IMR-90 (cell line): ENCODE results near the gene RLN2. TPM values are rescaled to one million over a fixed set of nuclear protein-coding genes. Genes with fewer than 3 reads are reported as not detected.

Experiments used
- ATAC-seq: fragments of 200-7000 bp; cut with Tn5 transposase; 2 replicates; pipeline ENCODE4 v1.9.1; 2020; ENCODE audit warnings: low read depth, mild to moderate bottlenecking, moderate library complexity
- BruUV-seq: library from RNA; stranded (reverse); fragments of 400-500 nt; replicated peaks from 2 replicates; lab custom pipeline; 2021; lab: Mats Ljungman, UMichigan
- CTCF ChIA-PET: fragments of 300-600 bp; formaldehyde crosslinking; extraction: SDS; loops from one replicate; lab custom pipeline; 2021; ENCODE audit warnings: antibody characterized with exemption; lab: Yijun Ruan, JAX
- POLR2A ChIA-PET: fragments of 300-600 bp; sonication (Branson Sonifier 250); formaldehyde crosslinking; loops from one replicate; lab custom pipeline; 2022; ENCODE audit warnings: antibody characterized with exemption; ENCODE audit not compliant: unreplicated experiment; lab: Charles Lee
- DNase-seq: peaks from one replicate; pipeline ENCODE4 v3.0.0; 2013
- H2AFZ ChIP-seq: replicated peaks from 2 replicates; pipeline ENCODE3; 2013; ENCODE audit warnings: low read length, mild to moderate bottlenecking; ENCODE audit not compliant: poor library complexity
- H2AK5ac ChIP-seq: 2 replicates; pipeline ENCODE4 v1.6.1; 2013; ENCODE audit warnings: low read depth, low read length, inconsistent platforms
- H2AK9ac ChIP-seq: replicated peaks from 2 replicates; pipeline ENCODE3; 2013; ENCODE audit warnings: mild to moderate bottlenecking, low read depth, low read length, moderate library complexity; ENCODE audit not compliant: poor library complexity
- H2BK120ac ChIP-seq: 2 replicates; pipeline ENCODE4 v1.6.1; 2013; ENCODE audit warnings: low read depth, low read length, inconsistent platforms
- H2BK15ac ChIP-seq: 3 replicates; pipeline ENCODE4 v1.6.1; 2013; ENCODE audit warnings: low read depth, low read length, inconsistent platforms
- H2BK20ac ChIP-seq: 2 replicates; pipeline ENCODE4 v1.6.1; 2013; ENCODE audit warnings: low read depth, mild to moderate bottlenecking, inconsistent platforms, low read length, moderate library complexity
- H2BK5ac ChIP-seq: 2 replicates; pipeline ENCODE4 v1.6.1; 2013; ENCODE audit warnings: mild to moderate bottlenecking, low read depth, low read length, inconsistent platforms; ENCODE audit not compliant: poor library complexity, severe bottlenecking
- H3K14ac ChIP-seq: replicated peaks from 2 replicates; pipeline ENCODE4 v1.6.1; 2013; ENCODE audit warnings: low read depth, low read length, inconsistent platforms
- H3K18ac ChIP-seq: 2 replicates; pipeline ENCODE4 v1.6.1; 2013; ENCODE audit warnings: low read depth, low read length, control low read depth
- H3K23ac ChIP-seq: 2 replicates; pipeline ENCODE4 v1.6.1; 2013; ENCODE audit warnings: low read depth, low read length, inconsistent platforms
- H3K27ac ChIP-seq: 2 replicates; pipeline ENCODE4 v1.5.1; 2013; ENCODE audit warnings: mild to moderate bottlenecking, control low read depth, low read length; ENCODE audit not compliant: insufficient read depth
- H3K27me3 ChIP-seq: 2 replicates; pipeline ENCODE4 v1.6.1; 2013; ENCODE audit warnings: low read length; ENCODE audit not compliant: control insufficient read depth, insufficient read depth
- H3K36me3 ChIP-seq: 2 replicates; pipeline ENCODE4 v1.6.1; 2013; ENCODE audit warnings: low read length, mixed read lengths; ENCODE audit not compliant: control insufficient read depth, insufficient read depth
- H3K4ac ChIP-seq: 2 replicates; pipeline ENCODE4 v1.6.1; 2013; ENCODE audit warnings: low read depth, low read length, inconsistent platforms
- H3K4me1 ChIP-seq: 2 replicates; pipeline ENCODE4 v1.6.1; 2013; ENCODE audit warnings: low read length, mixed read lengths; ENCODE audit not compliant: control insufficient read depth, insufficient read depth
- H3K4me2 ChIP-seq: 2 replicates; pipeline ENCODE4 v1.6.1; 2013; ENCODE audit warnings: low read depth, mild to moderate bottlenecking, control low read depth, low read length, moderate library complexity
- H3K4me3 ChIP-seq: 2 replicates; pipeline ENCODE4 v1.5.1; 2013; ENCODE audit warnings: low read depth, mild to moderate bottlenecking, control low read depth, low read length, moderate library complexity; ENCODE audit not compliant: insufficient read depth
- H3K56ac ChIP-seq: 2 replicates; pipeline ENCODE4 v1.6.1; 2013; ENCODE audit warnings: low read length, inconsistent platforms; ENCODE audit not compliant: insufficient read depth; ENCODE audit errors: extremely low read depth
- H3K79me1 ChIP-seq, 2 experiments: 2 replicates each; pipeline ENCODE4 v1.6.1; 2013; ENCODE audit warnings: low read length in 2 of 2, inconsistent platforms in 1 of 2, low read depth in 1 of 2
- H3K9ac ChIP-seq: 2 replicates; pipeline ENCODE4 v1.6.1; 2013; ENCODE audit warnings: low read depth, low read length, control low read depth
- H3K9me1 ChIP-seq: 2 replicates; pipeline ENCODE4 v1.6.1; 2013; ENCODE audit warnings: low read length, inconsistent platforms; ENCODE audit not compliant: insufficient read depth
- H3K9me3 ChIP-seq: 2 replicates; pipeline ENCODE4 v1.6.1; 2013; ENCODE audit warnings: low read length; ENCODE audit not compliant: control insufficient read depth, insufficient read depth
- H4K20me1 ChIP-seq: 2 replicates; pipeline ENCODE4 v1.6.1; 2013; ENCODE audit warnings: low read length, inconsistent platforms; ENCODE audit not compliant: insufficient read depth
- H4K5ac ChIP-seq: 2 replicates; pipeline ENCODE4 v1.6.1; 2013; ENCODE audit warnings: mild to moderate bottlenecking, low read depth, low read length, control low read depth
- H4K8ac ChIP-seq, 2 experiments: 2 replicates each; pipeline ENCODE4 v1.6.1; 2013; ENCODE audit warnings: low read depth in 2 of 2, low read length in 2 of 2, control low read depth in 1 of 2, inconsistent platforms in 1 of 2
- H4K91ac ChIP-seq: 2 replicates; pipeline ENCODE4 v1.6.1; 2013; ENCODE audit warnings: low read depth, low read length, inconsistent platforms; ENCODE audit not compliant: insufficient read depth
- BHLHE40 ChIP-seq: fragments of 150-350 bp; IDR thresholded peaks from 2 replicates; pipeline ENCODE4 v1.6.1; 2016; ENCODE audit warnings: mild to moderate bottlenecking, low read depth, low read length
- CEBPB ChIP-seq: IDR thresholded peaks from 2 replicates; pipeline ENCODE4 v1.6.1; 2012; ENCODE audit warnings: low read depth, low read length, improper control_type of control experiment
- CHD1 ChIP-seq: IDR thresholded peaks from 2 replicates; pipeline ENCODE4 v1.6.1; 2012; ENCODE audit warnings: low read depth, low read length, improper control_type of control experiment
- MAFK ChIP-seq: IDR thresholded peaks from 2 replicates; pipeline ENCODE4 v1.6.1; 2012; ENCODE audit warnings: low read depth, low read length, improper control_type of control experiment
- POLR2A ChIP-seq: IDR thresholded peaks from 2 replicates; pipeline ENCODE4 v1.6.1; 2012; ENCODE audit warnings: mild to moderate bottlenecking, low read depth, low read length
- RAD21 ChIP-seq: IDR thresholded peaks from 2 replicates; pipeline ENCODE4 v1.6.1; 2012; ENCODE audit warnings: low read length, improper control_type of control experiment
- RFX5 ChIP-seq: IDR thresholded peaks from 2 replicates; pipeline ENCODE4 v1.8.0; 2012; ENCODE audit warnings: low read depth, mild to moderate bottlenecking, low read length, moderate library complexity
- USF2 ChIP-seq: fragments of 150-350 bp; IDR thresholded peaks from 2 replicates; pipeline ENCODE4 v1.6.1; 2017; ENCODE audit warnings: mild to moderate bottlenecking, antibody characterized with exemption, low read length, low read depth
- dilution Hi-C: fragments of 300-500 bp; cut with HindIII; formaldehyde crosslinking; loops from one replicate; pipeline ENCODE4 v1.14.3; 2018; ENCODE audit warnings: low sequenced_read_pairs; ENCODE audit not compliant: unreplicated experiment
- in situ Hi-C: fragments of 300-500 bp; cut with MboI; formaldehyde crosslinking; loops from 3 replicates; pipeline ENCODE4 v1.14.3; 2019; ENCODE audit warnings: low sequenced_read_pairs, inconsistent platforms, mixed read lengths
- intact Hi-C: fragments of 100-400 bp; cut with micrococcal nuclease; formaldehyde crosslinking; loops from 2 replicates; pipeline ENCODE4 v1.10.0; 2022
- polyA plus RNA-seq, 3 experiments: library from polyadenylated mRNA; depleted of rRNA; stranded (reverse); fragments of >200 nt; gene quantifications; 2 replicates each; pipeline ENCODE4 v1.2.3, GENCODE V29; 2012; ENCODE audit warnings: low replicate concordance in 1 of 3
- total RNA-seq: library from RNA; depleted of rRNA; stranded (reverse); fragments of >200 nt; gene quantifications from 2 replicates; pipeline ENCODE4 v1.2.3, GENCODE V29; 2012

RLN2 gene
- total and polyA plus RNA-seq, 2 of the 4 experiments (the other 2 are of a cell fraction), result not detected

GRCh38 chr9:5310851-5311250, 6.3 kb upstream of the RLN2 start:
- no peak overlapping the region for H4K8ac ChIP-seq
- peaks cover 5% of the 10 kb centered on the region for H3K9me3 ChIP-seq
- H2AK5ac ChIP-seq, result no peak overlapping the region
- no peak overlapping the region for H2BK20ac ChIP-seq
- H4K91ac ChIP-seq, result no peak overlapping the region
- ATAC-seq, result no peak
- H3K4me3 ChIP-seq, result no peak overlapping the region
- H3K14ac ChIP-seq, result no peak overlapping the region
- DNase-seq, result no peak
- intact Hi-C loops (no loop called here), in situ Hi-C loops (no loop called here), dilution Hi-C loops (no loop called here)
- H3K4ac ChIP-seq, result no peak overlapping the region
- no peaks in the 10 kb centered on the region for H4K20me1 ChIP-seq
- H3K23ac ChIP-seq, result no peak overlapping the region
- TF ChIP-seq RFX5 (no peak), USF2 (no peak), RAD21 (no peak), BHLHE40 (no peak), CHD1 (no peak), CEBPB (no peak), MAFK (no peak), POLR2A (no peak)
- no peak overlapping the region for H3K4me2 ChIP-seq
- H3K27ac ChIP-seq, result no peak overlapping the region
- H3K9ac ChIP-seq, result no peak overlapping the region
- no peak overlapping the region for H2AFZ ChIP-seq
- no peaks in the 10 kb centered on the region for H3K4me1 ChIP-seq
- no peaks in the 10 kb centered on the region for H3K36me3 ChIP-seq
- H2BK5ac ChIP-seq, result no peak overlapping the region
- no peak overlapping the region for H4K5ac ChIP-seq
- peaks cover 26% of the 10 kb centered on the region for H3K27me3 ChIP-seq
- no peak overlapping the region for H3K18ac ChIP-seq
- H2BK15ac ChIP-seq, result no peak overlapping the region
- H2AK9ac ChIP-seq, result no peak overlapping the region
- no peaks in the 10 kb centered on the region for H3K79me1 ChIP-seq
- H3K9me1 ChIP-seq, result no peaks in the 10 kb centered on the region
- H3K56ac ChIP-seq, result no peak overlapping the region
- H2BK120ac ChIP-seq, result no peak overlapping the region
- no TSS peak for BruUV-seq
- ChIA-PET POLR2A (no interaction called here), CTCF (no interaction called here)
